HG03108 (cell line): ENCODE measurements around the gene TPRN.

Experiments
- ATAC-seq: cut with Tn5 transposase; IDR thresholded peaks from one replicate; pipeline ENCODE4 v1.9.1; 2021; ENCODE audit warnings: moderate library complexity; ENCODE audit not compliant: unreplicated experiment

Gene TPRN

GRCh38 chr9:137163365-137163715, 37.2 kb downstream of the TPRN start:
- no peak for ATAC-seq

GRCh38 chr9:137162505-137163364, 37.8 kb downstream of the TPRN start:
- ATAC-seq, result no peak

- ATAC-seq, result no peak
Observed at GRCh38 chr9:137161558-137162486, 38.7 kb downstream of the TPRN start.

GRCh38 chr9:137160716-137161557, 39.6 kb downstream of the TPRN start:
- ATAC-seq, result no peak

GRCh38 chr9:137160054-137160425, 40.5 kb downstream of the TPRN start:
- no peak for ATAC-seq

- ATAC-seq, result no peak
Observed at GRCh38 chr9:137159105-137160053, 41.2 kb downstream of the TPRN start.

GRCh38 chr9:137158625-137159024, 41.9 kb downstream of the TPRN start:
- no peak for ATAC-seq

- no peak for ATAC-seq
Observed at GRCh38 chr9:137157618-137158415, 42.7 kb downstream of the TPRN start.

- ATAC-seq, result no peak
Observed at GRCh38 chr9:137156567-137157375, 43.8 kb downstream of the TPRN start.

GRCh38 chr9:137152844-137153405, 47.6 kb downstream of the TPRN start:
- no peak for ATAC-seq

GRCh38 chr9:137150617-137151457, 49.7 kb downstream of the TPRN start:
- peak; percentile 36 for ATAC-seq

GRCh38 chr9:137149942-137150616, 50.5 kb downstream of the TPRN start:
- ATAC-seq, result peak; percentile 20

- ATAC-seq, result no peak
Observed at GRCh38 chr9:137149363-137149762, 51.2 kb downstream of the TPRN start.

GRCh38 chr9:137148661-137149060, 51.9 kb downstream of the TPRN start:
- ATAC-seq, result no peak

GRCh38 chr9:137148242-137148641, 52.3 kb downstream of the TPRN start:
- no peak for ATAC-seq

- no peak for ATAC-seq
Observed at GRCh38 chr9:137147793-137148160, 52.8 kb downstream of the TPRN start.
